Stimulated activated CD4-positive, alpha-beta T cell treated with anti-CD3 and anti-CD28 coated beads, Interleukin-1b, Interleukin-23, amount 100 ng/mL, for 4 hours (primary cell): ENCODE data around the gene CEP170B.
"Not testable (repeated sequence)": the region's sequence is repeated elsewhere in the genome, so short reads cannot be mapped to it uniquely, and the experiment has no call there.

Experiments used
- DNase-seq, 2 donors: peaks; one replicate each; pipeline ENCODE4 v3.0.0-alpha.2; 2020; ENCODE audit warnings: low read depth in 2 of 2

The CEP170B gene

GRCh38 chr14:104944436-104945205 is 79.6 kb downstream of the CEP170B start:
- DNase-seq: not testable (repeated sequence)

- not testable (repeated sequence) for DNase-seq
Observed at GRCh38 chr14:104945266-104945665, 80.2 kb downstream of the CEP170B start.
